Activated T-helper 1 cell treated with Interleukin-2 at 50 U/mL for 16 hours (primary cell): ENCODE data around the gene ADAP1.

ENCODE experiments used
- DNase-seq: peaks from one replicate; pipeline ENCODE4 v3.0.0-alpha.2; 2020; ENCODE audit warnings: low read depth

ADAP1 gene

DNA sequence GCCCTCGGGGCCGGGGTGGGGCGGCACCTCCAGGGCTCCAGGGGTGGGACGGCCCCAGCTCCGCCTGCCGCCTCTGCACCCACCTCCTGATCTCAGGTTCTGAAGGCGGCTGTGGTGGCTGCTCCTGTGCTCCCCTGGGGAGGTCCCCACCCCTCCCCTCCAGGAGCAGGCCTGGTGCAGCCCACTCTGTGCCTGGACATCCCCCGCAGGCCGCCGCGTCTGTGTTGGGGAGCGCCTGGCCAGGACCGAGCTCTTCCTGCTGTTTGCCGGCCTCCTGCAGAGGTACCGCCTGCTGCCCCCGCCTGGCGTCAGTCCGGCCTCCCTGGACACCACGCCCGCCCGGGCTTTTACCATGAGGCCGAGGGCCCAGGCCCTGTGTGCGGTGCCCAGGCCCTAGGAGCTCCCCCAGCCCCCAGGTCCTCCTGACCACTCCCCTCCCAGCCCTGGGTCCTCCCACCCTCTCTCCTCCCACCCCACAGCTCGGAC is 34.0 kb upstream of the ADAP1 start:
- DNase-seq: no peak

DNA sequence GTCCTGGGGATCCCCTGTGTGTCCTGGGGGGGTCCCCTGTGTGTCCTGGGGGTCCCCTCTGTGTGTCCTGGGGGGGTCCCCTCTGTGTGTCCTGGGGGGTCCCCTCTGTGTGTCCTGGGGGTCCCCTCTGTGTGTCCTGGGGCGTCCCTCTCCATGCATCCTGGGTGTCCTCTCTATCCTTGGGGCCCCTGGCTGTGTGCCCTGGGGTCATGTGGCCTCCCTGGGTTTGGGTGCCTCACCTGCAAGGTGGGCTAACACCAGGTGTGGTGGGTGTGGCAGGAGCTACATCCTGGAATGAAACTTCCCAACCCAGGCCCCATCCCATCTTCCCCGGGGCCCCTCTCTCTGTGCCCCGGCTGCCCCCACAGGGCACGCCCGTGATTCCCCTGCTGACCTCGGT is 33.4 kb upstream of the ADAP1 start:
- DNase-seq: no peak

- no peak for DNase-seq
Observed at GRCh38 chr7:986766-987751, 32.6 kb upstream of the ADAP1 start.

DNA sequence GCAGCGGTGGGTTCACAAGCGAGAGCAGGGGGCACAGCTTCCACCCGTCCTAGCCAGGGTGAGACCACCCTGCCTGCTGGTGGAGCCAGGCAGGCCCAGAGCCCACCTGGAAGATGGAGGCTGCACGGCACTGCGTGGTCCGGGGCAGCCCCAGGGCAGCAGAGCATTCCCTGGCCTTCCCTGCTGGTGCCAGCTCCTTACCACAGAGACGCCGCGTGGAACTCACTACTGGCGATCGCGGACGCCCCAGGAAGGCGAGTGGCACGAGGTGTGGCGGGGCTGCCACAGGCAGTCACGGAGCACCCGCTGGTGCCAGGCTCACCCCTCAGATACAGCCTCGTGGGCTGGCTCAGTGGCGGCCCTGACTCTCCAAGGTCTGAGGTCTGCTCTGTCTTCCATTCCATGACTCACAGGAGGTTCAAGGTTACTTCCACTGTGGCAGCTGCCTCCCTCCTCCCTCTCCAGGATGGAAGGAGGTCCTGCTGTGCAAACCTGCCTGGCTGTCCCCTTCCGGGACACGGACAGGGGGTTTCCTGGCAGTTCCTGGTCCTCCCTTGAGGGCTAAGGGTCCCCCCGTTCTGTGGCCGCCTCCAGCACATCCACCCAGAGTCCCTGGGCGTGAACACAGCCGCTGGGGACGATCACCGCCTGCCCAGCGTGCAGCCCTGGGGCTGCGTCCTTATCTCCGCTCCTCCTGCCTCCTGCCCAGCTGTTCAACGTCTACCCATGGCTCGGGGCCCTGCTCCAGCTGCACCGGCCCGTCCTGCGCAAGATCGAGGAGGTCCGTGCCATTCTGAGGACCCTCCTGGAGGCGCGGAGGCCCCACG is 31.6 kb upstream of the ADAP1 start:
- no peak for DNase-seq

DNA sequence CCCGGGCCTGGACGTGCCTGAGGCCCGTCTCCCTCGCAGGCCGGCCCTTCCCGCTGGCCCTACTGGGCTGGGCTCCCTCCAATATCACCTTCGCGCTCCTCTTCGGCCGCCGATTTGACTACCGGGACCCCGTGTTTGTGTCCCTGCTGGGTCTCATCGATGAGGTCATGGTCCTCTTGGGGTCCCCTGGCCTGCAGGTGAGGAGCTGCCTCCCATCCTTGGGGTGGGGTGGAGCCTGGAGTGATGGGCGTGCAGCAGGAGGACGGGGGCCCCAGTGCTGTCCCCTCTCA is 30.6 kb upstream of the ADAP1 start:
- no peak for DNase-seq

DNA sequence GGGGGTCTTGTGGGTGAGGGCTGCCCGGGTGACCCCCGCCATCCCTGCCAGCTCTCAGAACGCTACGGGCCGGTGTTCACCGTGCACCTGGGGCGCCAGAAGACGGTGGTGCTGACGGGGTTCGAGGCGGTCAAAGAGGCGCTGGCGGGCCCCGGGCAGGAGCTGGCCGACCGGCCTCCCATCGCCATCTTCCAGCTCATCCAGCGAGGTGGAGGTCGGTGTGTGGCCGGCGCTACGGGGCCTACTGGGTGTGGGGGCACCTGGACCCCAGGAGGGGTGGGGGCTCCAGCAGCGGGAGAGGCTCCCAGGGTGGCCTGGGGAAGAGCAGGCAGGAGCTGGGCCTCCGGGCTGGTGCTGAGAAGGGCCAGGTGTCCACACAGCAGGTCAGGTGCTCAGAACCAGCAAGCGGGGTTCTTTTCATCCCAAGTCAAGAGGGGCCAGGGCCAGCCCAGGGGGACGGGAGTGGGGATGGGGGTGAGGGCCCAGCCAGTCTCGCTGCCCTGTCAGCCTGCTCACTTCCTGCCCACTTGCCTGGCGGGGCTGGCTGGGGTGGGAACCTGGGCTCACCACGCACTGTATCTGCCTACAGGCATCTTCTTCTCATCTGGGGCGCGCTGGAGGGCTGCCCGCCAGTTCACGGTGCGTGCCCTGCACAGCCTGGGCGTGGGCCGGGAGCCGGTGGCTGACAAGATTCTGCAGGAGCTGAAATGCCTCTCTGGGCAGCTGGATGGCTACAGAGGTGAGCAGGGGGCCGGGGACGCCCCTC is 30.1 kb upstream of the ADAP1 start:
- DNase-seq: no peak

DNA sequence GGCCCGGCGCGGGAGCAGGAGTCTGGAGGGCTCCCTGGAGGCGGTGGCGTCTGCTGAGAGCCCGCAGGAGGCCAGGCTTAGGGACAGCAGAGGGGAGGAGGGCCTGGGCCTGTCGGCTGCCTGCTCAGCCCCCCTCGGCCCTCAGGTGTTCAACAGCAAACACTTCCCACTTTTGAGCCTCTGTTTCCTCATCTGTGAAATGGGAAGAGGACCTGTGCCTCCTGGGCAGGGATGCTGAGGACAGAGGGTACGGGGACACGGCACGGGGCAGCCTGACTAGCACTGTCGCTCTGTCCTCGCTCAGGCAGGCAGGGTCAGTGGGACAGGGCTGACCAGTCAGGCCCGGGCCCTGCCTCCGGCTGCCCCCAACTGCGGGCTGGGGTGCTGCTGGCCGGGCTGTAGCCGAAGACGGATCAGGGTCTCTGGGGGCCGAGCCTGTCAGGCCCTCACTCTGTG is 29.2 kb upstream of the ADAP1 start:
- DNase-seq: no peak

DNA sequence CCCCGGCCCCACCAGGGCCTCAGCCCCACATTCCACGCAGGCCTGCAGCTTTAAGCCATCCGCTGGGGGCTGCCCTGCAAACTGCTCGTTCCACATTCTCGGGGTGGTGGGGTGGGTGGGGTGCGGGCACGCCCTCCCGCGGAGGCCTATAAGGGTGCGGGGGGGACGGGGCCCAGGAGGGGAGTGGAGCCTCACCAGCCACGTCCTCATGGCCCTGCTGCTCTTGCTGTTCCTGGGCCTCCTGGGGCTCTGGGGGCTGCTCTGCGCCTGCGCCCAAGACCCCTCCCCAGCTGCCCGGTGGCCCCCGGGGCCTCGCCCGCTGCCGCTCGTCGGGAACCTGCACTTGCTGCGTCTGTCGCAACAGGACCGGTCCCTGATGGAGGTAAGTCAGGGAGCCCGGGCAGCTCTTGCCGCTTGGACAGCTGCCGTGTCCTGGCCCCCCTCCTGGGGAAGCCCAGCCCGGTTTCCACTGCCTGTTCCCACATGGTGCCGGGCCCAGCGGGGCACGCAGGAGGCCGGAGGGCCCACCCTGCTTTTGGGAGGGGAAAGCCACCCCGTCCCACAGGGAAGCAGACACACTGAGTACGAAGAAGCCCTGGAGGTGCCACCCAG is 28.6 kb upstream of the ADAP1 start, which contains the start of gene CYP2W1:
CYP2W1 (plus strand) TSS at position 178 of the 612 bp plus-strand sequence; CDS start at position 209, 31 bp downstream.
- no peak for DNase-seq

DNA sequence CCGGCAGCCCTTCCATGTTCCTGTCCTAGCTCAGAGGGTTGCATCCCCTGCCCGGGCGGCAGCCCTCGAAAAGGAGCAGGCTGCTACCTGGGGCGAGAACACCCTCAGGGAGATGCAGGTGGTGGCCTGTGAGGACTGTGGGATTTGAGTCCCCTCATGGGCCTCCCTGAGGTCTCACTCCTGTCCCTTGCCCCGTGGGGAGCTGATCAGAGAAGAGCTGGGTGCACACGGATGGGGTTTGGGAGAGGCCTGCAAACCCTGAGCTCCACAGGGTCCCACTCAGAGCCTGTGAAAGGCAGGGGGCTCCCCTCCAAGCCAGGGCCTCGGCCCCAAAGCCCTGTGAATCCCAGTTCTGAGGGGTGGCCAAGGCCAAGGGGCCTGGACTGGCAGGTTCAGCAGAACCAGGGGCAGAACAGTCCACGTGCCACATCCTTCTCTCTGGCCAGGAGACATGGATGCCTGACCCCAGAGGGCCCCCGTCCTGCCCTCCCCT is 28.1 kb upstream of the ADAP1 start:
- DNase-seq: no peak

GRCh38 chr7:981793-982510 is 27.5 kb upstream of the ADAP1 start:
- DNase-seq: no peak

DNA sequence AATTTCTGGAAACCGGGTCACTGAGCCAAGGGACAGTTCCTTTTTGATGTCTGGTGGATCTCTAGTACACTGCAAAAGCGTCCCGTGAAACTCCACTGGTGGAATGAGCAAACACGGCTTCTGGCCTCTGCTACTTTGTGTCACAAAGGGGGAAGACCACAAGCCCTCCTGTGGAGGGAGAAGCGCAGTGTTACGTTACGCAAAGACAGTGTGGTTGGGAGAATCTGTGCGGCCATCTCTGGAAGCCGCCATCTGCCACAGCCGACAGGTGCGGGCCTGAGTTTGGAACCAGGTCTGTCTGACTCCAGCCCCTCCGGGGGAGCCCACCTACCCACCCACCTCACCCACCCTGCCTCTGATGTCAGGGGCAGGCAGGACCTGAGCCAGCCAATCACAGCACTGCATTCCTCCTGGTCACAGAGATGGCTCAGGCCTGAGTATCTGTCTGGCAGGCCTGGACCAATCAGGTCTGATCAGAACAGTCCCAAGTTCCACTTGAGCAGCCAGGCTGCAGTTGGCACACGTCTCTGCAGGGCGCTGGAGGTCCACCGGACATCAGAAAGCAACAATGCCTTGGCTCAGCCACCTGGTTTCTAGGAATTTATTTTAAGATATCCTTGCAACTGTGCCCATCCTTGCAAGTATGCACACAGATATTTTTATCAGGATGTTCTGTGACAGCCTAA is 25.5 kb upstream of the ADAP1 start:
- no peak for DNase-seq

- no peak for DNase-seq
Observed at GRCh38 chr7:979151-979550, 24.7 kb upstream of the ADAP1 start.

DNA sequence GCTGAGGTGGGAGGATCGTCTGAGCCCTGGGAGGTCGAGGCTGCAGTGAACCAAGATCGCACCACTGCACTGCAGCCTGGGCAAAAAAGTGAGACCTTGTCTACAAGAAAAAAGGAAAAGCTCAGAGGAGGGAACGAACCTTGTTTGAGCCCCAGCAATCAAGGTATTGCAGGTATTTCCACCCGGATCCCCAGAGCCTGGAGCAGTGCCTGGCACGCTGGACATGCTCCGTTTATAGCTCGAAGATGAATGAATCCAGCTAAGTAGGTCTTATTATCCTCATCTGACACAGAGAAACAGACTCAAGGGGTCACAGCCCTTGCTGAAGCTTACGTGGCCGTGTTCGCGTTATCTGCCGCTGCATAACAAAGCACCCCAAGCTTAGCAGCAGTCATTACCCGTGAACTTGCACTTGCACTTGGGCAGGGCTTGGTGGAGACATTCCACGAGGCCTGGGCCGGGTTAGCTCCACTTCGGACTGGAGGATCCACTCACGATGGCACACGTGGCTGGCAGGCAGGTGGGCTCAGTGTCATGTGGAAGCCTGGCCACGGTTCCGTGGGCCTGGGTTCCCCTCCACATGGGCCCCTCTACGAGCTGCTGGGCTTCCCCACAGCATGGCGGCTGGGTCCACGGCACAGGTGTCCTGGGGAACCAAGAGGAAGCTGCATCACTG is 24.1 kb upstream of the ADAP1 start:
- no peak for DNase-seq

GRCh38 chr7:978049-978346 is 23.5 kb upstream of the ADAP1 start:
- no peak for DNase-seq

GRCh38 chr7:977326-978048 is 23.0 kb upstream of the ADAP1 start:
- DNase-seq: no peak

DNA sequence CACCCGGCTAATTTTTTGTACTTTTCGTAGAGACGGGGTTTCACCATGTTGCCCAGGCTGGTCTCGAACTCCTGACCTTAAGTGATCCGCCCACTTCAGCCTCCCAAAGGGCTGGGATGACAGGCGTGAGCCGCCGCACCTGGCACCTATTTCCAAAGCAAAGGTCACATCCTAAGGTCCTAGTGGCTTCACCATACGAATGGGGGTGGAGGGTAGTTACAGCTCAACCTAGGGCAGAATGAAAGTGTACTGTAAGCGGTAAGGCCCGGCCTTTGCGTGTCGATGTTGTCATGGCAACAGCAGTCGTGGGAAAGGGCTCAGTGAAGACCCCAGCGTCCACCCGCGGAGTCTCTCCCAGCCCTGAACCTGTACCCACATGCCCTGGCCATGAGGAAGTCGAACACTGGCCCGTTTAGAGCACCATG is 22.4 kb upstream of the ADAP1 start:
- DNase-seq: no peak

DNA sequence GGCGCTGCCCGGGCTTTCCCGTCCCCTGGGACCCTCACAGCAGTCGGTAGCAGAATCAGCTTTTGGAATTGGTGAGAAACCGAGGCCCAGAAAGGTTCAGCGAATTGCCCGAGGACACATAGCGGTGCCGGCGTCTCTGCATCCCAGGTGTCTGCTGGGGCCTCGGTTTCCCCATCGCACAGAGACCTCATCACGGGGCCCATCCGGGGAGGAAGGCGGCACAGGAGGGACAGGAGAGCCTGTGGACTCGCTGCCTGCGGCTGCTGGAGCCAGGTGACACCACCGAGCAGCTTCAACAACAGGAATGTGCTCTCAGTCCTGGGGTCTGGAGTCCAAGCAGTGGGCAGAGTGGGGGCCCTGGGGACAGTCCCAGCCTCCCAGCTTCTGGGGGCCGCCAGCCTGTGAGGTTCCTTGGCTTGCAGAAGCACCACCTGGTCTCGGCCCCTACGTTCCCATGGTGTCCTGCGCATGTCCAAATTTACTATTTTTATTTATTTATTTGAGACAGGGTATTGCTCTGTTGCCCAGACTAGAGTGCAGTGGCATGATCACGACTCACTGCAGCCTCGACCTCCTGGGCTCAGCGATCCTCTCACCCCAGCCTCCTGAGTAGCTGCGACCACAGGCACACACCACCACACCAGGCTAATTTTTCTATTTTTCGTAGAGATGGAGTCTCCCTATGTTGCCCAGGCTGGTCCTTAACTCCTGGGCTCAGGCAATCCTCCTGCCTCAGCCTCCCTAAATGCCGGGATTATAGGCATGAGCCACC is 21.4 kb upstream of the ADAP1 start:
- no peak for DNase-seq
